NCI-H82 treated with DMSO at 0.1 percent for 48 hours (cell line): ENCODE measurements around the gene CITED1.
"Not testable (repeated sequence)": the region's sequence is repeated elsewhere in the genome, so short reads cannot be mapped to it uniquely, and the experiment has no call there.

ENCODE experiments used
- DNase-seq: peaks from one replicate; lab custom pipeline; 2025; ENCODE audit not compliant: unreplicated experiment; lab: John Stamatoyannopoulos, UW

Gene CITED1

GRCh38 chrX:72305286-72306084, at the start of gene CITED1:
TSS of gene CITED1 (minus strand) at chrX:72305914. CDS start at chrX:72302869, 3,045 bp downstream.
- no peak for DNase-seq

GRCh38 chrX:72352786-72353185, 47.1 kb upstream of the CITED1 start:
- DNase-seq, result no peak

- no peak for DNase-seq
Measured at GRCh38 chrX:72351606-72352334, 46.1 kb upstream of the CITED1 start.

GRCh38 chrX:72349190-72349589, 43.5 kb upstream of the CITED1 start:
- DNase-seq, result no peak

DNA sequence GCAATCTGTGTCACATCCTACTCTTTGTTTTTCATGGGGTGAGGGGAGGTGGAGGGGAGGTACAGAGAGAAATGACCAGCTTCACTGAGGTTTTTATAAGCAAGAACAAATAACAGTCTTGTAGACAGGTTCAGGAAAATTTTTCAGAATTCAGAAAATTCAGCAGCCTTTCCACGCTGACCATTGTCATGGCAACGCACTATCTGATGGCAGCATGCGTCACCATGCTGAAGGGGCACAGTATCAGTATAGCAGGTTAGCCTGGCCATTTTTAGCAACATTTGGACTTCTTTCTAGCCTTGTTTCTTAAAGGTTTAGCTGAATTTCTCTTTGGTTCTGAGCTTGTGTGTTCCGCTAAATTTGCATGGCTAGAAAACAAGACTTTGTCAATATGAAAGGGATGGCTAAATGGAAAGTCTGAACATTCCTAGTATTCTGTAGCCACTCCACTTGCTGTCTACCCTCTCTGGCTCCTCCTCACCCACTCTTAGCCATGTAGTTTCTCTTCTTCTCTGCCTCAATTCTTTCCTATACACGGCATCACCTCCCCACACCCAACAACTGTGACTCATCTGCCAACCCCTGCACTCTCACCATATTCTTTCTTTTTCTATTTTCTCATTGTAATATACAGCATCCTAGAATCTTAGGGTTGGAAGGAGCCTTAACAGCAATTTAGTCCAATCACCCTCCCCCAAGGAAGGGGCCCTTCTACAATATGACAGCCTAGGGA, 42.7 kb upstream of the CITED1 start:
- DNase-seq, result no peak

- no peak for DNase-seq
Measured at GRCh38 chrX:72347366-72347765, 41.7 kb upstream of the CITED1 start.

GRCh38 chrX:72346302-72346949, 40.7 kb upstream of the CITED1 start:
- DNase-seq, result no peak

DNA sequence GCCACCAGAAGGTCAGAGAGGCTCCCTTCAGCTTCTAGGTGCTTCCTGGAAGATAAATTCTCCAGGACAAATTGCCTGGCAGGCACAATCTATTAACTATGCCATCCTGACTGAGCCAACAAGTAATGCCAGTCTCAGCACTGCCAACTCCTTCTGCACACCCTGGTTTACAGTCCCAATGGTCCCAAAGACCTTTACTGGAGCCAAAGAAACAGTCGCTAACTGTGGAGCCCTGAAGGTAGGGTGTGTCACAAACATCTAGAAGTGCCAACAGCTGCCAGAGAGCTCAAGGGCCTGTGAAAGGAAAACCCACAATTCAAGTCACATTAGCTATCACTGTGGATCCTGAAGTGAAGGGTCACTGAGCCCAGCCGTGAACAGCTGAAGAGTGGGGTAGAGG, 34.9 kb upstream of the CITED1 start:
- DNase-seq, result no peak

GRCh38 chrX:72340041-72340440, 34.3 kb upstream of the CITED1 start:
- no peak for DNase-seq

DNA sequence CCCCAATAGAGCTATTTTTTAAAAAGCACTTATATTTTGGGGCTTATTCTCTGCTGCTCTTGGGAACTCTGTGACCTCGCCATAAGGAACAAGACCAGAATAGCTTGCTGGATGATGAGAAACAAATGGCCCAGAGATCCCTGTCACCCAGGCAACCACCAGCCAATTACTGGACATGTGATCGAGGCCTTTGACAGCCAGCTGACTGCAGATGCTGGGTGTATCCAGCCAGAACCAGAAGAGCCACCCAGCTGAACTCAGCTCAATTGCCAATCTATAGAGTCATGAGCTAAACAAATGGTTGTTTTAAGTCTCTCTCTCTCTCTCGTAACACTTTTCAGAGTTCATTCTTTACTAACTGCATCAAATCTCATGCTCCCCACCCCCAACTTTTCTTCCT, 24.4 kb upstream of the CITED1 start:
- DNase-seq, result no peak

- DNase-seq, result no peak
Measured at GRCh38 chrX:72326605-72327300, 21.0 kb upstream of the CITED1 start.

GRCh38 chrX:72319651-72320050, 13.9 kb upstream of the CITED1 start:
- DNase-seq, result not testable (repeated sequence)

GRCh38 chrX:72317139-72317538, 11.4 kb upstream of the CITED1 start:
- DNase-seq, result no peak

GRCh38 chrX:72316408-72317110, 10.8 kb upstream of the CITED1 start:
- DNase-seq, result no peak

DNA sequence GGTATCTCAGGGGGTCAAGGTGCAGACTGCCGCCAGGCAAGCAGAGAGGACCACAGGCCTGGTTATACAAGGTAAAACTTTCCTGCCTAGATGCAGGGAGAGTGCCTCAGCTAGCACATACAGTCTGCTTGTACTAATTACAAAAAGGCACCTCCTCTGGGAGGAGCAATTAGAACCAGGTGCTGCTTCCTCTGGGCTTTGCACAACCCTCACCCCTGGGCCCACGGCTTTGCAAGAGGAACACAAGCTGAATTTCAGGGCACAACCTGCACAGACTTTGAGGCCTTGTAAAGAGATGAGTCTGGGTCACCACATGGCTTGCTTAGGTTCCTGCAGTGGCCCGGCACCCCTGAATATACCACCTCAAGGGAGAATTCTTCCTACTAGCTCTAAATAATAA, 9.2 kb upstream of the CITED1 start:
- no peak for DNase-seq

GRCh38 chrX:72313707-72314641, 8.3 kb upstream of the CITED1 start:
- DNase-seq, result no peak

DNA sequence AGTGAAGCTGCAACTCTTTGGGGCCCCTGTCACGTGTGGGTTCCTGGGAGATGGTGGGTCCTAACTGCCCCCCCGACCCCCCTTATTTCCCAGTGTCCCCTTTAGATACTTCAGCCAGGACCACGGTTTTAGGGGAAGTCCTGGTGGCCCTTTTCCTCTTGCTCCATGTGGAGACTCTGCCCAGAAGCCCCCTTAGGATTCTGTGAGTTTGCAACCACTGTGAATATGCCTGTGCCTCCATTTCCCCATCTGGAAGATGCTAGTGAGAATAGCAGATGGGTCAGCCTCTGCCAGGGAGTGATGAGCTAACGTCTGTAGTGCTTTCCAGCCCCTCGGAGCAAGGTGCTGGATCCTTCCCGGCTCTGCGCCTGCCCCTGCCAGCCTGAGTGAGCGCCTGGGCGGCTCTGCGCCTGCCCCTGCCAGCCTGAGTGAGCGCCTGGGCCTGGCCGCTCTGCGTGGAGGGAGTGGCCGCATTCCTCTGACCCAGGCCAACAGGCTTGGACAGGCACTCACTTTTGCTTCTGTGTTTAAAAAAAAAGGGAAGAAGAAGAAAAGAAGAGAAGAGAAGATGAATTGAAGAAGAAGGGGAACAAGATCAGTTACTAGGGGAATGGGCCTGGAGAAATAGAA, 6.7 kb upstream of the CITED1 start:
- DNase-seq, result no peak

GRCh38 chrX:72309297-72310071, 3.8 kb upstream of the CITED1 start:
- no peak for DNase-seq
